ENCODE measurements around the gene TMEM14C. TPM values are rescaled to one million over a fixed set of nuclear protein-coding genes. Genes with fewer than 3 reads are reported as not detected.

The TMEM14C gene
- total RNA-seq, 1 experiment from 2014 or later, result 84.7 TPM

GRCh38 chr6:10778230-10778629 lies 55.4 kb downstream of the TMEM14C start:
- H3K79me2 ChIP-seq (ENCODE audit: insufficient read depth, low read length), result no peaks in the 10 kb centered on the region
- CTCF ChIA-PET, result no interaction called here
- H3K4me1 ChIP-seq (ENCODE audit: control insufficient read depth in 1 of 2, insufficient read depth in 2 of 2, low read length in 2 of 2), result no peaks in the 10 kb centered on the region
- no peak overlapping the region for H3K9ac ChIP-seq (ENCODE audit: low read length)
- no peak for TF ChIP-seq POLR2AphosphoS5 (IDR thresholded peaks at IDR 0.05; ENCODE audit: low read depth, low read length)
- no peak for TF ChIP-seq CBX3 (IDR thresholded peaks at IDR 0.05; ENCODE audit: low read depth)
- no peak for TF ChIP-seq EGR1 (IDR thresholded peaks at IDR 0.05; ENCODE audit: low read depth)
- no peak for TF ChIP-seq FOSL1 (IDR thresholded peaks at IDR 0.05; ENCODE audit: low read depth)
- TF ChIP-seq, protein P1, sequence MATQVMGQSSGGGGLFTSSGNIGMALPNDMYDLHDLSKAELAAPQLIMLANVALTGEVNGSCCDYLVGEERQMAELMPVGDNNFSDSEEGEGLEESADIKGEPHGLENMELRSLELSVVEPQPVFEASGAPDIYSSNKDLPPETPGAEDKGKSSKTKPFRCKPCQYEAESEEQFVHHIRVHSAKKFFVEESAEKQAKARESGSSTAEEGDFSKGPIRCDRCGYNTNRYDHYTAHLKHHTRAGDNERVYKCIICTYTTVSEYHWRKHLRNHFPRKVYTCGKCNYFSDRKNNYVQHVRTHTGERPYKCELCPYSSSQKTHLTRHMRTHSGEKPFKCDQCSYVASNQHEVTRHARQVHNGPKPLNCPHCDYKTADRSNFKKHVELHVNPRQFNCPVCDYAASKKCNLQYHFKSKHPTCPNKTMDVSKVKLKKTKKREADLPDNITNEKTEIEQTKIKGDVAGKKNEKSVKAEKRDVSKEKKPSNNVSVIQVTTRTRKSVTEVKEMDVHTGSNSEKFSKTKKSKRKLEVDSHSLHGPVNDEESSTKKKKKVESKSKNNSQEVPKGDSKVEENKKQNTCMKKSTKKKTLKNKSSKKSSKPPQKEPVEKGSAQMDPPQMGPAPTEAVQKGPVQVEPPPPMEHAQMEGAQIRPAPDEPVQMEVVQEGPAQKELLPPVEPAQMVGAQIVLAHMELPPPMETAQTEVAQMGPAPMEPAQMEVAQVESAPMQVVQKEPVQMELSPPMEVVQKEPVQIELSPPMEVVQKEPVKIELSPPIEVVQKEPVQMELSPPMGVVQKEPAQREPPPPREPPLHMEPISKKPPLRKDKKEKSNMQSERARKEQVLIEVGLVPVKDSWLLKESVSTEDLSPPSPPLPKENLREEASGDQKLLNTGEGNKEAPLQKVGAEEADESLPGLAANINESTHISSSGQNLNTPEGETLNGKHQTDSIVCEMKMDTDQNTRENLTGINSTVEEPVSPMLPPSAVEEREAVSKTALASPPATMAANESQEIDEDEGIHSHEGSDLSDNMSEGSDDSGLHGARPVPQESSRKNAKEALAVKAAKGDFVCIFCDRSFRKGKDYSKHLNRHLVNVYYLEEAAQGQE (IDR thresholded peaks at IDR 0.05; ENCODE audit: low read depth), result no peak
- no peak for TF ChIP-seq POLR2A (IDR thresholded peaks at IDR 0.05; ENCODE audit: borderline replicate concordance, extremely low read depth, insufficient read depth, insufficient read length)
- no peak for TF ChIP-seq ZFX (IDR thresholded peaks at IDR 0.05)
- TF ChIP-seq, protein P2, sequence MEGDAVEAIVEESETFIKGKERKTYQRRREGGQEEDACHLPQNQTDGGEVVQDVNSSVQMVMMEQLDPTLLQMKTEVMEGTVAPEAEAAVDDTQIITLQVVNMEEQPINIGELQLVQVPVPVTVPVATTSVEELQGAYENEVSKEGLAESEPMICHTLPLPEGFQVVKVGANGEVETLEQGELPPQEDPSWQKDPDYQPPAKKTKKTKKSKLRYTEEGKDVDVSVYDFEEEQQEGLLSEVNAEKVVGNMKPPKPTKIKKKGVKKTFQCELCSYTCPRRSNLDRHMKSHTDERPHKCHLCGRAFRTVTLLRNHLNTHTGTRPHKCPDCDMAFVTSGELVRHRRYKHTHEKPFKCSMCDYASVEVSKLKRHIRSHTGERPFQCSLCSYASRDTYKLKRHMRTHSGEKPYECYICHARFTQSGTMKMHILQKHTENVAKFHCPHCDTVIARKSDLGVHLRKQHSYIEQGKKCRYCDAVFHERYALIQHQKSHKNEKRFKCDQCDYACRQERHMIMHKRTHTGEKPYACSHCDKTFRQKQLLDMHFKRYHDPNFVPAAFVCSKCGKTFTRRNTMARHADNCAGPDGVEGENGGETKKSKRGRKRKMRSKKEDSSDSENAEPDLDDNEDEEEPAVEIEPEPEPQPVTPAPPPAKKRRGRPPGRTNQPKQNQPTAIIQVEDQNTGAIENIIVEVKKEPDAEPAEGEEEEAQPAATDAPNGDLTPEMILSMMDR (IDR thresholded peaks at IDR 0.05 in 2 of 3, conservative IDR thresholded peaks at IDR 0.05 in 1 of 3; ENCODE audit: borderline replicate concordance in 1 of 3, insufficient read depth in 1 of 3, low read depth in 2 of 3, low read length in 2 of 3), result no peak
- TF ChIP-seq YY1 (IDR thresholded peaks at IDR 0.05; ENCODE audit: extremely low read depth, insufficient replicate concordance, low read depth, low read length), result no peak
- no peak for ATAC-seq
- no peaks in the 10 kb centered on the region for H4K20me1 ChIP-seq (ENCODE audit: insufficient read depth)
- H3K27ac ChIP-seq (ENCODE audit: low read depth, low read length), result no peak overlapping the region
- no peak overlapping the region for H3K4me2 ChIP-seq (ENCODE audit: low read length)
- POLR2A ChIA-PET, result no interaction called here
- no peak overlapping the region for H3K4me3 ChIP-seq (replicated peaks in 1 of 2; ENCODE audit: low read depth in 1 of 2, low read length in 2 of 2)
- intact Hi-C loops (cut with micrococcal nuclease), result no loop called here
- no peaks in the 10 kb centered on the region for H3K9me2 ChIP-seq (ENCODE audit: insufficient read depth)
- no peak overlapping the region for H2AFZ ChIP-seq (ENCODE audit: low read depth, low read length, poor library complexity, severe bottlenecking)
- RAD21 ChIA-PET (ENCODE audit: low non-redundant PET in 1 of 2, low total read pairs in 2 of 2, uncharacterized antibody in 2 of 2, unreplicated experiment in 2 of 2), result no interaction called here
- no peaks in the 10 kb centered on the region for H3K27me3 ChIP-seq (ENCODE audit: insufficient read depth, low read length)
- H3K9me3 ChIP-seq (ENCODE audit: control insufficient read depth in 1 of 2, insufficient read depth in 1 of 2, low read depth in 1 of 2, low read length in 2 of 2), result no peaks in the 10 kb centered on the region
- H3K36me3 ChIP-seq (ENCODE audit: control insufficient read depth in 1 of 2, insufficient read depth in 2 of 2, low read length in 2 of 2), result peaks cover 2 to 5% of the 10 kb centered on the region in 2 experiments; a peak in 1 of 4 replicates
- DNase-seq (ENCODE audit: low read depth, low spot score), result no peak
- BruUV-seq (replicated peaks), result no TSS peak
